Measurements from ENCODE around the gene PGAP2.
"Not testable (repeated sequence)": the region's sequence is repeated elsewhere in the genome, so short reads cannot be mapped to it uniquely, and the experiment has no call there.

PGAP2 gene

GRCh38 chr11:3808861-3809623 lies 682 bp downstream of the PGAP2 start:
- no peak for DNase-seq

GRCh38 chr11:3809624-3809928 lies 1.2 kb downstream of the PGAP2 start:
- DNase-seq, result no peak

GRCh38 chr11:3810446-3810845 lies 2.1 kb downstream of the PGAP2 start:
- no peak for DNase-seq

- no peak for DNase-seq
Observed at GRCh38 chr11:3810951-3811350, 2.6 kb downstream of the PGAP2 start.

GRCh38 chr11:3814832-3815231 lies 6.5 kb downstream of the PGAP2 start:
- DNase-seq, result not testable (repeated sequence)

GRCh38 chr11:3815845-3816244 lies 7.5 kb downstream of the PGAP2 start:
- DNase-seq, result no peak

- DNase-seq, result no peak
Observed at GRCh38 chr11:3816673-3817072, 8.3 kb downstream of the PGAP2 start.

GRCh38 chr11:3817181-3817800 lies 8.9 kb downstream of the PGAP2 start:
- no peak for DNase-seq

- no peak for DNase-seq
Observed at GRCh38 chr11:3820971-3821370, 12.6 kb downstream of the PGAP2 start.

GRCh38 chr11:3822312-3822711 lies 14.0 kb downstream of the PGAP2 start:
- DNase-seq, result no peak

GRCh38 chr11:3823303-3823702 lies 14.9 kb downstream of the PGAP2 start:
- DNase-seq, result no peak

- DNase-seq, result no peak
Observed at GRCh38 chr11:3823762-3824506, 15.6 kb downstream of the PGAP2 start.

- DNase-seq, result no peak
Observed at GRCh38 chr11:3824714-3825472, 16.5 kb downstream of the PGAP2 start.

GRCh38 chr11:3825473-3826154 lies 17.3 kb downstream of the PGAP2 start:
- DNase-seq, result no peak

GRCh38 chr11:3826721-3827120 lies 18.4 kb downstream of the PGAP2 start:
- DNase-seq, result no peak

- DNase-seq, result no peak
Observed at GRCh38 chr11:3827434-3828186, 19.2 kb downstream of the PGAP2 start.

- no peak for DNase-seq
Observed at GRCh38 chr11:3830088-3830487, 21.7 kb downstream of the PGAP2 start.

- no peak for DNase-seq
Observed at GRCh38 chr11:3830730-3831129, 22.4 kb downstream of the PGAP2 start.

GRCh38 chr11:3831378-3832239 lies 23.2 kb downstream of the PGAP2 start:
- no peak for DNase-seq

- DNase-seq, result no peak
Observed at GRCh38 chr11:3832816-3833215, 24.5 kb downstream of the PGAP2 start.

GRCh38 chr11:3833449-3833848 lies 25.1 kb downstream of the PGAP2 start:
- no peak for DNase-seq
